Gastroesophageal sphincter (tissue), 4 donors: Measurements from ENCODE around the gene PKIB. TPM values are rescaled to one million over a fixed set of nuclear protein-coding genes. Genes with fewer than 3 reads are reported as not detected.

Experiments
- ATAC-seq: fragments of 150-250 bp; one replicate; pipeline ENCODE4 v1.9.1; 2016; ENCODE audit warnings: mild to moderate bottlenecking, moderate library complexity
- H3K27ac ChIP-seq, 4 donors: fragments of 200-600 bp; sonication (generic) in 3 of 4; 1 replicate in 3 of 4; 2 replicates in 1 of 4; pipeline ENCODE4 v1.5.1; 2016 to 2019
- H3K27me3 ChIP-seq: fragments of 200-600 bp; sonication (generic); one replicate; pipeline ENCODE4 v1.5.1; 2019
- H3K36me3 ChIP-seq, 2 donors: fragments of 200-600 bp; sonication (generic); one replicate each; pipeline ENCODE4 v1.5.1; 2019; ENCODE audit warnings: control low read depth in 1 of 2
- H3K4me1 ChIP-seq, 3 donors: fragments of 200-600 bp; sonication (generic); 1 replicate in 2 of 3; 2 replicates in 1 of 3; pipeline ENCODE4 v1.5.1; 2016 to 2019; ENCODE audit warnings: control low read depth in 2 of 3
- H3K4me3 ChIP-seq, 2 donors: fragments of 200-600 bp; sonication (generic); one replicate each; pipeline ENCODE4 v1.5.1; 2019; ENCODE audit warnings: mild to moderate bottlenecking in 1 of 2, moderate library complexity in 1 of 2
- H3K9me3 ChIP-seq, 3 donors: fragments of 200-600 bp; sonication (generic); one replicate each; pipeline ENCODE4 v1.5.1; 2017 to 2019; ENCODE audit warnings: control low read depth in 2 of 3
- CTCF ChIP-seq, 4 experiments: fragments of 200-600 bp in 2 of 4; fragments of 450-650 bp in 2 of 4; sonication (generic) in 1 of 4; IDR thresholded peaks; one replicate each; pipeline ENCODE4 v1.5.1; 2017 to 2019; ENCODE audit warnings: antibody characterized with exemption in 4 of 4, mild to moderate bottlenecking in 2 of 4, moderate library complexity in 2 of 4
- EP300 ChIP-seq: sonication (generic); formaldehyde crosslinking; IDR thresholded peaks from one replicate; pipeline ENCODE4 v1.6.1; 2017; ENCODE audit warnings: antibody characterized with exemption, mild to moderate bottlenecking
- POLR2A ChIP-seq, 2 donors: fragments of 450-650 bp; IDR thresholded peaks; one replicate each; pipeline ENCODE4 v1.6.1; 2017; ENCODE audit warnings: antibody characterized with exemption in 2 of 2, mild to moderate bottlenecking in 2 of 2, moderate library complexity in 1 of 2
- POLR2AphosphoS5 ChIP-seq: sonication (generic); formaldehyde crosslinking; IDR thresholded peaks from one replicate; pipeline ENCODE4 v1.6.1; 2017; ENCODE audit warnings: antibody characterized with exemption
- WGBS, 2 donors: methylation state at CpG; one replicate each; pipeline ENCODE4 v1.1.5; 2018; ENCODE audit warnings: low coverage in 1 of 2; 5-methylcytosine and 5-hydroxymethylcytosine counted together
- total RNA-seq, 4 donors: library from RNA; depleted of rRNA; stranded (reverse); fragments of >200 nt; gene quantifications; one replicate each; pipeline ENCODE4 v1.1.0, GENCODE V29; 2016

The PKIB gene
- total RNA-seq, 4 donors from 2014 or later = 0.67 to 1.1 TPM; not detected in 2

- Histone ChIP-seq H3K36me3 (no peaks in the 10 kb centered on the region), H3K9me3 (no peaks in the 10 kb centered on the region), H3K4me1 (no peaks in the 10 kb centered on the region), H3K27ac (no peak overlapping the region), H3K27me3 (no peaks in the 10 kb centered on the region), H3K4me3 (no peak overlapping the region)
- TF ChIP-seq CTCF (IDR thresholded peaks at IDR 0.05) = no peak
- no peak for TF ChIP-seq POLR2A (IDR thresholded peaks at IDR 0.05)
- no peak for TF ChIP-seq POLR2AphosphoS5
- TF ChIP-seq EP300 = no peak
- WGBS, 2 donors = 78 to 100% methylated on average over 3 of the region's 3 CpGs
- ATAC-seq = no peak
Measured at GRCh38 chr6:122649701-122650100, 39.5 kb downstream of the PKIB start.

GRCh38 chr6:122650403-122650802, 40.2 kb downstream of the PKIB start:
- Histone ChIP-seq H3K27me3 (no peaks in the 10 kb centered on the region), H3K4me1 (no peaks in the 10 kb centered on the region), H3K36me3 (no peaks in the 10 kb centered on the region), H3K27ac (no peak overlapping the region), H3K9me3 (no peaks in the 10 kb centered on the region), H3K4me3 (no peak overlapping the region)
- no peak for ATAC-seq
- TF ChIP-seq EP300 = no peak
- TF ChIP-seq CTCF (IDR thresholded peaks at IDR 0.05) = no peak
- no peak for TF ChIP-seq POLR2A (IDR thresholded peaks at IDR 0.05)
- TF ChIP-seq POLR2AphosphoS5 = no peak

GRCh38 chr6:122651031-122651430, 40.8 kb downstream of the PKIB start:
- Histone ChIP-seq H3K27me3 (no peaks in the 10 kb centered on the region), H3K4me1 (no peaks in the 10 kb centered on the region), H3K9me3 (no peaks in the 10 kb centered on the region), H3K4me3 (no peak overlapping the region), H3K27ac (no peak overlapping the region), H3K36me3 (no peaks in the 10 kb centered on the region)
- no peak for ATAC-seq
- 40 to 86% methylated on average over 2 to 3 of the region's 3 CpGs for WGBS, 2 donors
- TF ChIP-seq EP300 (no peak), POLR2A (IDR thresholded peaks at IDR 0.05) (no peak), POLR2AphosphoS5 (no peak), CTCF (IDR thresholded peaks at IDR 0.05) (no peak)

- Histone ChIP-seq H3K27ac (no peak overlapping the region), H3K4me1 (no peaks in the 10 kb centered on the region), H3K27me3 (no peaks in the 10 kb centered on the region), H3K4me3 (no peak overlapping the region), H3K36me3 (no peaks in the 10 kb centered on the region), H3K9me3 (no peaks in the 10 kb centered on the region)
- ATAC-seq = no peak
- TF ChIP-seq EP300 = no peak
- TF ChIP-seq POLR2A (IDR thresholded peaks at IDR 0.05) = no peak
- no peak for TF ChIP-seq CTCF (IDR thresholded peaks at IDR 0.05)
- TF ChIP-seq POLR2AphosphoS5 = no peak
Measured at GRCh38 chr6:122651604-122652003, 41.4 kb downstream of the PKIB start.

GRCh38 chr6:122652431-122652830, 42.2 kb downstream of the PKIB start:
- WGBS, 2 donors = 95 to 100% methylated on average over 1 to 2 of the region's 2 CpGs
- H3K4me1 ChIP-seq = no peaks in the 10 kb centered on the region
- TF ChIP-seq POLR2A (IDR thresholded peaks at IDR 0.05) (no peak), CTCF (IDR thresholded peaks at IDR 0.05) (no peak), EP300 (no peak), POLR2AphosphoS5 (no peak)
- no peak overlapping the region for H3K4me3 ChIP-seq
- ATAC-seq = no peak
- H3K9me3 ChIP-seq = no peaks in the 10 kb centered on the region
- no peaks in the 10 kb centered on the region for H3K36me3 ChIP-seq
- no peaks in the 10 kb centered on the region for H3K27me3 ChIP-seq
- H3K27ac ChIP-seq = no peak overlapping the region
